ENCODE data around the gene RUNX2.

Gene RUNX2

GRCh38 chr6:45595010-45595851 lies 267.1 kb downstream of the RUNX2 start:
- no peak for DNase-seq

- DNase-seq, result no peak
Measured at GRCh38 chr6:45597424-45597823, 269.3 kb downstream of the RUNX2 start.

- no peak for DNase-seq
Measured at GRCh38 chr6:45599053-45599452, 270.9 kb downstream of the RUNX2 start.

- no peak for DNase-seq
Measured at GRCh38 chr6:45605971-45606370, 277.8 kb downstream of the RUNX2 start.

- no peak for DNase-seq
Measured at GRCh38 chr6:45606831-45607400, 278.8 kb downstream of the RUNX2 start.

GRCh38 chr6:45607798-45608197 lies 279.7 kb downstream of the RUNX2 start:
- DNase-seq, result no peak

- DNase-seq, result no peak
Measured at GRCh38 chr6:45608252-45608913, 280.3 kb downstream of the RUNX2 start.

DNA sequence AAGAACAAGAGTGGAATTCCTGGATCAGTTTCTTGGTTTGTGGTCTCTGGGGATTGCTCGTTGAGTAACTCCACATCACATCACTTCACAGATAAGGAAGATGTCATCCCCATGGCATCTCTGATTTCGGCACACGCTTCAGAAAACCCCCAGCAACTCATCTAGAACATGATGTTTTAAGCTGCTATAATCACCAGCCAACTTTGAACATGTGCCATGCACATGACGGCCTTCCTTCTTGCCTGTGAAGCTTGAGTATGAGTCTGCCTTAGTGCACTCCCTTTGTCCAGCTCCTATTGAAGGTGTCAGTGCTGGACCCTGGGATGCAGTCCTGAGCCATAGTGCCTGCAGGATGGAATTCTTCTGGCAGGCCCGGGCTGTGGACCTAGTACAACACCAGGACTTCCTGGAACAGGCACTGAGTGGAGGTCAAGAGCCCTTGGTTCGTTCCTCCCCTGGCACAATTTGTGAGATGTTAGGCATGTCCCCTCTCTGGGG lies 281.1 kb downstream of the RUNX2 start:
- no peak for DNase-seq

DNA sequence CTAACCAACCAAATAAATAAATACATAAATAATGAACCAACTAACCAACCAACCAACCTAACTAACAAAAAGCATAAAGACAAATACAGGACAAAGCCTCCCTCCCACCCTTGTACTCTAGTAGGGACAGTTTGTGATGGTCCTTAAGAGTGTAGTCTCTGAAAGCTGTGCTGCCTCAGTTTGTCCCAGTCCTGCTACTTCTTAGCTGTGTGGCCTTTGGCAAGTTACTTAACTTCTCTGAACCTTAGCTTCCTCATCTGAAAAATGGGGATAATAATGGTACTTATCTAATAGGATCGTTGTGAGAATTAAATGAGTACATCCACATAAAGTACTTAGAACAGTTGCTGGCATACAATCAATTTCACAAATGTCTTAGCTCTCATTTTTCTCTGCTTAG lies 282.2 kb downstream of the RUNX2 start:
- no peak for DNase-seq

DNA sequence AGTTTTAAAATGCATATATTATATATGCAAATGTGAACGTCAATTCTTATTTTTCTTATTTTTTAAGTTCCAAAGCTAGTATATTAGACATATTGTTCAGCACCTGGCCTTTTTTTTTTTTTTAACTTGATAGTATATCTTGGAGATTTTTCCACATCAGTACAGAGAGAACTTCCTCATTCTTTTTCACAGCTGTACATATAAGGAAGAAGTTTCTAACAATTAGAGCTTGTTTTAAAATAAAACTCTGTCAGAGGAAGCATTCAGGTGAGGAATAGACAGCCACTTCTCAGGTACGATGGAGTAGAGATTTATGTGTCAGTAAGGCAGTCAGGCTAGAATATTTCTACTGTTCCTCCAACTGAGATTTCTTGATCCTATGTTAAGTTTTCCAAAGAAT lies 282.7 kb downstream of the RUNX2 start:
- no peak for DNase-seq

- no peak for DNase-seq
Measured at GRCh38 chr6:45611491-45611890, 283.4 kb downstream of the RUNX2 start.

GRCh38 chr6:45613656-45614055 lies 285.5 kb downstream of the RUNX2 start:
- DNase-seq, result no peak

DNA sequence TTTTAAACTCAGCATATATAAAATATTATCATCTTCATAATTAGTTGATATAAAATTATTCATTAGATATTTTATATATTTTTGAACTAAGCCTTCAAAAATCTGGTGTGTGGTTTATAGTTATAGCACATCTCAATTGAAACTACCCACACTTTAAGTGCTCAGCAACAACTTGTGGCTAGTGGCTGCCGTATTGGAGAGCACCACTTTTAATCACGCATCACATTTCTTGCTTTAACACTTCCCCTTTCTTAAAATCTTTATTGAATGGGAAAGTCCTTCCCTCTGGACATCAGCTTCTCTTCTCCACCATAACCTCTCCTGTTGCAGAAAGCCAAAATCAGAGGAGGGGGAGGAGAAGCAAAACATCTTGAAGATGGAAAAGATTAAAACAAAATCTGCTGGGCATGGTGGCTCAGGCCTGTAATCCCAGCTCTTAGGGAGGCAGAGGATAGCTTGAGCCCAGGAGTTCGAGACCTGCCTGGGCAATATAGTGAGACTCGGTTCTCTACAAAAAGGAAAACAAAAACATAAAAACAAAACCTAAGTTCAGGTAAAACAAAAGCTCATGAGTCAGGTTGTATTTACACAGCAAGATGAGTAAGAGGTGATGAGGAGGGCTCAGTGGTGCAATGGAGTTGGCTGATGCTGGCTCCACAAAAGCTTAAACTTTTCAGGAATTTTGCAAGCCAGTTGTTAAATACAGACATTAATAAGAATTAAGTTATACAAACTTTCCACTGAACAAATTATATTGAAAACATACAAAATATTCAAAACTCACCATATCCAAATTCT lies 286.6 kb downstream of the RUNX2 start:
- DNase-seq, result no peak

GRCh38 chr6:45616209-45616608 lies 288.1 kb downstream of the RUNX2 start:
- no peak for DNase-seq

GRCh38 chr6:45617441-45617840 lies 289.3 kb downstream of the RUNX2 start:
- DNase-seq, result no peak

DNA sequence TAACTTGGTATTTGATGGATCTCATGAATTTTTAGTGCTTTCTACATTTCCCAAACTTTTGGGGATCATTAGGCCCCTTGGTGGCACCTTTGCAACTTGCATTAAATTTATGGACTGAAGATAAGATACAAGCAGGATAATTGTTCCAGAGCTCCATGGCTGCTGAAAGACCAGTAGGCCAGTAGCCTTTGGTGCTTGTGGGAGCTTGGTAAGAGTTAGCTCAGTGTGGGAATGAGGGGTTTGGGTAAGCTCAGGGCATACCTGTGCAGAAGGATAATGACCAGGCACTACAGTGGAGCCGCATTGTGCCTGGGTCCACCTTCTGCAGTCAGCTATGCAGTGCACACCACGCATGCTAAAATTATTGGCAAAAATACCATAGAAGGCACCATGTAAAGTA lies 290.1 kb downstream of the RUNX2 start:
- DNase-seq, result no peak

- no peak for DNase-seq
Measured at GRCh38 chr6:45619211-45619760, 291.2 kb downstream of the RUNX2 start.

- no peak for DNase-seq
Measured at GRCh38 chr6:45619994-45620471, 291.9 kb downstream of the RUNX2 start.

- DNase-seq, result no peak
Measured at GRCh38 chr6:45624228-45624627, 296.1 kb downstream of the RUNX2 start.

DNA sequence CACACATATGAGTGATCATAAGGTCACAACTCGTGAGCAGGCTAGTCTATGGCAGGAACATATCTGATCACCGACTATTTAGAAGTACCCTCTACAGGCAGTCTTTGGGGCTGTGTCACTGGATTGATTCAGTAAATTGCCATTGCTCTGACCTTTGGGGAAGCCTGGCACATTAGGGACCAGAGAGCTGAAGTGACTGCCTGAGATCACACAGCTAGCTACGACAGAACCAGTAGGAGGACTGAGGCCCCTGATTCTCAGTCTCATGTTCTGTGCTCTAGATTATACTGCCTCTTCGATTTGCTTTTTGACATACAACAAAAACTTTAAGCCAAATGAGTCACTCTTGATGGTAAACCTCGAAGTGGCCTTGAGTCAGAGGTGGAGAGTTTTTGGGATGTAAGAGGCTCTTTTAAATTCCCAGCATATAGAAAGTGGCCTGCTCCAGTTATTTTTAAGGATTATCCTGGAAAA lies 297.1 kb downstream of the RUNX2 start:
- DNase-seq, result no peak

GRCh38 chr6:45626087-45626891 lies 298.2 kb downstream of the RUNX2 start:
- no peak for DNase-seq

- no peak for DNase-seq
Measured at GRCh38 chr6:45630314-45630713, 302.2 kb downstream of the RUNX2 start.
